HG03442 (cell line): ENCODE measurements around the gene KRT81.

ENCODE experiments used
- ATAC-seq: cut with Tn5 transposase; IDR thresholded peaks from one replicate; pipeline ENCODE4 v1.9.1; 2021; ENCODE audit warnings: mild to moderate bottlenecking, moderate library complexity; ENCODE audit not compliant: unreplicated experiment

Gene KRT81

DNA sequence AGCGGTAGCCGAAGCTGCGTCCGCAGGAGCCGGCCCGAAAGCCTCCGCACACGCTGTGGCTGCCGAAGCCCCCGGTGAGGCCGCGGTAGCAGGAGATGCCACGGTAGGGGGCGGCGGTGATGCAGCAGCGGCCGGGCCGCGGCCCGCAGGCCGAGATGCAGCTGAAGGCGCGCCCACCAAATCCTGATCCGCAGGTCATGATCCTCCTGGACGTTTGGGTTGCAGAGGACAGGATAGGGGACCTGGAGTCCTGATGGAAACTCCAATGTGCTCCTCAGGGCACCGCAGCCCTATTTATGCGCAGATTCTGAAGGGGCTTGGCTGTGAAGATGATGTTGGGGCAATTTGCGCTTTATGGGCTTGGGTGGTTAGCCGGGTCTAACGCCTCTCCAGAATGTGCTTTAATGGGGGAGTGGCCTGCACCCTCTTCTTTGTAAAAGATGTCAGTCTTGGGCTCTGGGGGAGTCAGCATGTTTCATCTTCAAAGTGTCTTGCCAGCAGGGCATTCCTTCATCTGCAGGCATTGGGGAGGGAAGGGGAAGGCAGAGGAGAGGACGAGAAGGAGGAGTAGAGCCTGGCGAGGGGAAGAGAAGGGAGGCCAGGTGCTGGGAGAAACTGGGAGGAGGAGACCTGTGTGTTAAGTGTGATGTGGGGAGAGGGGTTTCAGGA is at the start of gene KRT81:
Gene KRT81, minus strand, starts transcription at position 268 of the 669 bp plus-strand sequence. Its CDS starts 69 bp downstream, at position 199.
- ATAC-seq: no peak

DNA sequence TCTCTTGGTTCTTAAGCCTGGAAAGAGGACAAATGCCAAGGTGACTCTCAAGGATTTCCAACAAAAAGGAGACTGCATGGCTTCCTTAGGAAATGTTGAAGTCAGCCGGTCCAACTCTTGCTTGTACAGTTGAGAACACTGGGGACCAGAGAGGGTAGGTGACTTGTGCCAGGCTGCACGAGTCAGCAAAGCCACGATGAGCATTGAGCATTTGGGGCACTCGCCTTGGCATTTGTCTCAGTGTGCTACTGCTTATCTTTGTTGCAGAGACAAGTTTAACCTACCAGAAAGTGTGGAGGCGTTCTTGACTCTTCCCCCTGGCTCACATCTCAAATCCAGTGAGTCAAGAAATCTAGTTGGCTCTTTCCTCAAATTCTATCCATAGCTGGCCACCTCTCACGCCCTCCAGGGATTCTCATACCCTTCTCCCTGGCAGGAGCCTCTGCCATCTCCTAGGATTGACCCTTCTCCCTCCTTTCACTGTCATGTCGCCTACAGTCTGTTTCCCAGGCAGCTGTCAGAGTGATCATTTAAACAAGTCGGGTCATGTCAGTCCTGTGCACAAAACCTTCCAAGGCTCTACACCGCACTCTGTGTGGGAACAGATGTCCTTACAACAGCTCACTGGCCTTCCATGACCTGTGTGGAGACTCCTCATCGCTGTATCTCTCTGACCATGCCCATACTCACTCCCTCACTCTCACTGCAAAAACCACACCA is 47.1 kb upstream of the KRT81 start:
- ATAC-seq: no peak

DNA sequence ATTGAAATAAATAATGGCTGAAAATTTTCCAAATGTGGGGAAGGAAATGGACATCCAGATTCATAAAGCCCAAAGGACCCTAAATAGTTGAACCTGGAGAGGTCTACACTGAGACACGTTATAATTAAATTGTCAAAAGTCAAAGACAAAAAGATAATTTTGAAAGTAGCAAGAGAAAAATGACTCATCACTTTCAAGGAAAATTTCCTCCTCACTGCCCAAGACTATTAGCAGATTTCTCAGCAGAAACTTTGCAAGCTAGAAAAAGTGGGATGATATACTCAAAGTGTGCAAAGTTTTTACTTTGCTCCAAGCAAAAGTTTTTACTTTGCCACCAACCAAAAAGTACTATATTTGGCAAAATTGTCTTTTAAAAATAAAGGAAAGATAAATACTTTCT is 45.7 kb upstream of the KRT81 start:
- no peak for ATAC-seq

DNA sequence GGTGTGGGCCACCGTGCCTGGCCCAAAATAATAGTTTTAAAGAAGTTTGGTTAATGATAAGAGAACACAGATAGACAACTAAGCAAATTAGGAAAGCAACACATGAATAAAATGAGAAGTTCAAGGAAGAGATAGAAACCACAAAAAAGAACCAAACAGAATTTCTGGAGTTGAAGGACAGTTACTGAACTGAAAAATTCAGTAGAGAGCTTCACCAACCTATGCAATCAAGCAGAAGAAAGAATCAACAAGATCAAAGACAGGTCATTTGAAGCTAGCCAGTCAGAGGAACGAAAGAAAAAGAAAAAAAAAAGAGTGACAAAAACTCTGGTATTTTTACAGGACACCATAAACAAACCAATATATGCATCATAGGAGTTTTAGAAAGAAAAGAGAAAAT is 45.3 kb upstream of the KRT81 start:
- no peak for ATAC-seq

DNA sequence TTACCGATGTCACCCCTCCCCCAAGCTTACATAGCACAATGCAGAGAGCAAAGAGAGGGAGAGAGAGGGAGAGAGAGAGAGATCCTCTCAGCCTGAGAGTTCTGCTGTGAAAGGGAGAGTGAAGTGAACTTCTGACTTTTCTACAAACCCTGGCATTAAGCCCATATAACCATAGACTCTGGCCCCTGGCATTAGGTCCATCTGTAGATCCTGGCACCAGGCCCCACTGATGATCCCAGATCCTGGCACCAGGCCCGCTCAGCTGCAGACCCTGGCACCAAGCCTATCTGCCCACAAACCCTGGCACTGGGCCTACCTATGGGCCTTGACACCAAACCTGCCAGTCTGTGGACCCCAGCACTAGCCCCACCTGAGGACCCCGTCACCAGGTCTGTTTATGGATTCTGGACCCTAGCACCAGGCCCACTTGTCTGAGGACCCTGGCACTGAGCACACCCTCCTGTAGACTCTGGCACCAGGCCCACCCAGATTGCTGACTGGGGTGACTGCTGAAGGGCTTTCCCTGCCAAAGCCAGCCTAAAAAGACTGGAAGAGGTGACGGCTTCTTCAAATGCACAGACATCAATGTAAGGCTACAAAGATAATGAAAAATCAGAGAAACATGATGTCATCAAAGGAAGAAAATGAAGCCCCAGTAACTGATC is 44.4 kb upstream of the KRT81 start:
- ATAC-seq: no peak

DNA sequence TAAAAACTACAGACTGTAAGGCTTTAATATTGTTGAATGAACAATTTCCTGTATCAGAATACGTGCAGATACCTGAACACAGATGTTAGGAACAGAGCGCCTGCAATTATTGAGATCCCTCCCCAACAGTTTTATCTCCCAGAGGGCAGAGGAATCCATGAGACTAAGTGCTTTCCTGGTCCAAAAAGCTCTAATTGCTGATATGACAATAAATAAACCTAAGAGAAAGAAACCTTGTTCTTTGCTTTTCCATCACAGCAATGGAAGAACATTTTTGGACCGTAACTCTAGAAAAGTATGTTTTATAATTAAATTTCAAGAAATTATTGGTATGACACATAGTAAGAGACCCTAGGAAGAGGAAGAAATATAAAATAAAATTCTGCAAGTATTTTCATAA is 42.9 kb upstream of the KRT81 start:
- ATAC-seq: no peak

DNA sequence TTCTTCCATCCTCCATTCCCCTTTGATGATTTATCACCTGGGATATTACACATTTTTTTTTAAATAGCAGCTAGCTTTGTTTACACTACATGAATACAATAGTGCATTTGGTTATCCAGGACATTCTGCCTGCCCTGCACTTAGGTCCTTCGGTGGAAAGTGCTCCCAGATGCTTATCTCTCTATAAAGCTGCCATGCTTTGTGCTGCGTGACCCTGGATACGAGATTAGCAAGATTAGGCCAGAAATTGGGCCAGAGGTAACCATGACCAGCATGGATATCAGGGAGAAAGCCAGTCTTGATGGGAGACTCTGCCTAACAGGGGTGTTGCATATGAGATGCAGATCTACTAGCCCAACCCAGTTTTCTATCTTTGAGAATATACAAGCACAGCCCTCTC is 42.0 kb upstream of the KRT81 start:
- no peak for ATAC-seq

DNA sequence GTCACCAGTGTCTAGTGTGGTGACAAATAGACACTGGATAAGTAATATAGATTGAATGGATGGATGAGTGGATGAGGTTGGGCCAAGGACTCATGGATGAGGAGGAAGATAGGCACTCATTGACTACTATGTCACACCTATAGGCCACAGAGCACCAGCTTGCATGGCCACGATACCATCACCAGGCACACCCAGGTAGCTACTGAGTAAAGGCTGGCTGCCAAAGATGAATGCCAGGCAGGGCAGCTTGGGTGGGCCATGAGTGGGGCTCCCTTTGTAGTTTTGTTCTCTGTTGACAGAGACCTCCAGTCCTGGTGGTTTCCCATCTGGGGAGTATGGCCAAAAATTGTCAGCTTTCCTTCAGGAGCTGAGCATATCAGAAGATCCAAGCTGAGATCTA is 41.0 kb upstream of the KRT81 start:
- ATAC-seq: no peak

DNA sequence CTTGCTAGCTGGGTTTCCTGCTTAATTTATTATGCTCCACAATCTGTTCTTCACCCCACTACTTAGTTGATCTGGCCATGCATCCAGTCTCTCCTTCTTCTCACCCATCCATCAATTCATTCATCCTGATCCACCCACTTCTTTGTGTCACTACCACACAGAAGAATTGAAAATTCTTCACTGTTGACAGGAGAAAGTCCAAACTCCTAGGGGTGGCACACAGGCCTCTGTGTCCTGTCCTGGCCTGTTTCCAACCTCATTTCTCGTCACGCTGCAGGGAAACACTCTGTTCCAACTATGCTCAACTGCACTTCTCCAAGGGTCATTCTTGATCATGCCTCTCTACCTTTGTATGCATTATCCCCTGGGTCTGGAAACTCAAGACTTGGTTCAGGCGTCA is 40.5 kb upstream of the KRT81 start:
- ATAC-seq: no peak

DNA sequence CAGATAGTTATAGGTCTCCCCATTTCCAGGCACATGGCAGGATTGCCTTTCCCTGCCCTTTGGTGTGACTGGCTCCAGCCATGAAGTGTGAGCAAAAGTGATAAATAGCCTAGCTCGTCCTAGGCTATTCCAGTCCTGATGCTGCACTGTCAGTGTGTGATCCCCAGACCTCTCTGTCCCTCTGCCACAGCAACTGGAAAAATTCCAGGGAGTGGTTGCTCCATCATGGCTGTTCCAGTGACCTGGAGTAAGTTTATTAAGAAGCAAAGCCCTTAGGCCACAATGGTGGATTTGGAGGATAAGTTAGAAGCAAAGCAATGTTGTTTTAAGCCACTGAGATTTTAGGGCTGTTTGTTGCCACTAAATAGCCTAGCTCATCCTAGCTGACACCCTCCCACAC is 39.7 kb upstream of the KRT81 start:
- ATAC-seq: no peak

DNA sequence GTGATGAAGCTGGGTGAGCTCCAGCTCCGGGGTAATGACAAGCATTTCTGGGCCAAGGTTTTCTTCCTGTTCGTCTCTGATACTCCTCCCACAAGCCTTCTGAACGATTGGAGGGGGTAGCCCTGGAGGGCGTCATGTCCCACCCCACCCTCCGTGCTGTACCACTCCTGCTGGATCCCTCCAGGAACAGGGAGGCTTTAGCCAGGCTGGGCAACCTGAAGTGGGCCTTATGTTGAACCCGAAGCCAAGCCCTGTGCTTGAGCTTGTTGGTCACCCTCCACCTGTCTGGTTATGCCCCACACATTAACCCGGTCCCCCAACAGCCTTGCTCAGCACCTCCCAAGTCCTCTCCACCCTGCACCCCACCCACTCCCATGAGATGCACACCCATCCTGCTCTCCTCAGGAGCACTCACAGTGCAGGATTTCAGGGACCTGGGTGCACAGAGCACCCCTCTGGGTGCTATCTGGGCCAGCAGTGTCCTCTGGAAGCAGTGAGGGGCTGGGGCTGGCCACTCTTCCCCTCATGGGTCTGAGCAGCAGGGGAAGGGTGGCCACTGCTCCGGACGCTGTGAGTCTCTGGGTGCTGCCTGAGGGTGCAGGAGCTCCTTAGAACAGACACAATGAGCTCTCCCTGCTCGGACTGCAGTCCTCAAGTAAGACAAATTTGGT is 36.6 kb upstream of the KRT81 start:
- no peak for ATAC-seq

DNA sequence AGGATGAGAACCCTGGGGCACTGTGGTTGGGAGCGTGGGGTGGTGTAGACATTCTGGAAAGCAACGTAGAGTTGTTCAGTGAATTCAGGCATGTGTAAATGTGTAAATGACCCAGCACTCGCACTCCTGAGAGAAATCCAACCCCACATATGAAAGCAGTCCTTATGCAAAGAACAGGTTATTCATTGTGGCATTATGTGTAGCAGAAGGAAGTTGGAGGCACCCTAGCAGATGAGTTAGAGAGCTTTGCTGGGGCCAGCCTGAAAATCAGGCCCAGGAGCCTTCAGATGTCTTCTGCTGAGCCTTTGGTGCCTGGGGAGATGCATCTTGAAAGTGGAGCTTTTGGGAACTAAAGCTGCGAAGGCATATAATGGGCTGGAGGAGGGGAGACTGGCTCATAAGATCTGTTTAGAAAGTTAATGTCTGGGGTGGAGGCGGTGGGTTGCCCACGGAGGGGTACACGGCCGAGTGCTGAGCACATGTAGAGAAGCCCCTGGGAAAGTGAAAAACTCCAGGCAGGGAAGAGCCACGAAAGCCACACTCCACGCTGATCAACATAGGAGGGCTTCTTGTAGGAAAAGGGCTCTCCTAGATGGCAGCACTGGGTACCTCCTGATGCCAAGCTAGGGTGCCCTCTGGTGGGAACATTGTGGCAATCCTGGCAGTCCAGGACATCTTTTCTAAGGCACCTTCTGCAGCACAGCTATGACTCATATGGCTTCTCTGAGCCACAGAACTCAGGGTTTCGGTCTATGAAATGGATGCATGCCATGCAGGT is 35.9 kb upstream of the KRT81 start:
- ATAC-seq: peak; percentile 81

DNA sequence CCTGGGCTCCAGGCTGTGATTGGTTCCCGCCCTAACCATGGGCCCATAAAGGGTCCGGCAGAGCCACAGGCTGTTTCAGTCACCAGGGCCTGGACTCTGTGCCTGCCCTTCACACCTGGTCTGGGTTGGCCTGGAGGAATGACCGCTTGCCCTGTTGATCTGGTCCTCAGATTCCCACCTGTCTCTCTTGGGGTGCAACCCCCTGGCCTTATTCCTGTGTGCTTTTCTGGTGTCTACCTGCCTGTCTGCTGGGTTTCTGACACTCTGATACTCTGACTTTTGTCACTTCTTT is 32.8 kb upstream of the KRT81 start:
- ATAC-seq: no peak

DNA sequence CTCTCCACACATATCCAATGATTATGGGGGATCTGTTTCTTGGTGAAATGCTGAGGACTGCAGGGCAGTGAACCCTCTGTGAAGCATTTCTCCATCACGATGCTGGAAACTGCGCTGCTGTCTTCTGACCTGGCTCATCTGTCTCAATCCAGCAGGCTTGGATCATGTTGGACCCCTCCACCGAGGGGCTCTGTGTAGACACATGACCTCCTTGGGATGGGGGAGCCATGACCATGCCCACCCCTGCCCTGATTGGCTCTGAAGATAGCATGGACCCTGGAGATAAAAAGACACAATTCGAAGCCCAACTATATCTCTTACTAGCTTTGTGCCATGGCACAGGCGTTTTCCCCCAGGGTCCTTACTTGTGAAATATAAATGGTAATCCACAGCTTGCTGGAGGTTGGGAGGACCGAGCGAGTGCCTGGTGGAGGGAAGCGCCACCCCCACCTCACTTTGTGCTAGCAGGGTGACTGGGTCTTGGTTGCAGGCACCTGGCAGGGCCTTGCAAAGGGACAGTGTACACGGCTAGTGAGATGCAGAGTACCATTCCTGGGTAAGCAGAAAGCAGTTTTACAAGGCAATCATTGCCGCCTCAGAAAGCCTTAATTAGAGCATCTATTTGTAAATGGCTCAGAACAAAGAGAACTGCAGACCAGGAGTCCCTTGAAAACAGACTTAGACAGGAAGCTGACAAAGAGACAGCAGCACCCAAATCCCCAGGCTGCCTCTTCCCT is 32.2 kb upstream of the KRT81 start:
- ATAC-seq: no peak

DNA sequence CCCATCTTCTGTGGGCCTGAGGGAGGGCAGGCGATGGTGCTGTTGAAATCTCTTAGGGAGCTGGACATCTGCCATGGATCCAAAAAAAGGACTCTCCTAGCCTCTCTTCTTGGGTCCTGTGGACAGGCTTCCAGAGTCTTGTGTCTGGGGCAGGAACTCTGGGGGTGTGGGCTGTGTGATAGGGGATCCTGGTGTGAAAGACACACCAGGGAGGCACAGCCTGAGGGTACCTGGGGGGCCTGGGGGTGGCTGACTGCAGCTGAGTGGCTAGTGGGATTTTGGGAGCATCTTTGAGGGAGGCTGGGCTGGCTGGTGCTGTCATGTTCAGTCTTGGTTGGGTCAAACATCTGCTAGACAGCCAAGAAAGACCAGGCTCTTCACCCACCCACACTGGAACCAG is 31.7 kb upstream of the KRT81 start:
- ATAC-seq: no peak

DNA sequence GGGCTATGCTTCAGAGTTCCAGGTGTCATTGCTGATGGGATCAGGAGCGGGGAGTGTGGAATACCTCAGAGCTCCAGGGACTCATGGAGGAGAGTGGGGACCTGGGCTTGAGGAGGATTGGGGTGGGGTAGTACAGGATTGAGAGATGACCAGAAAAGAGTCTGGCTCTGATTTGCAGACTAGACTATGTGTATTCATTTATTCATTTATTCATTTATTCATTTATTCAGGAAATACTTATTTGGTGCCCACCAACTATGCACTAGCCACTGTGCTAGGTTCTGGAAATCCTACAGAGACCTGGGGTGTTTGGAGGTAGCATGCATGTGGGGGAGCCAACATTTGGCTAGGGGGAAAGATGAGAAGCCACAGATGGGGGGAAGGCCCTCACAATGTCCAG is 30.7 kb upstream of the KRT81 start:
- ATAC-seq: no peak

DNA sequence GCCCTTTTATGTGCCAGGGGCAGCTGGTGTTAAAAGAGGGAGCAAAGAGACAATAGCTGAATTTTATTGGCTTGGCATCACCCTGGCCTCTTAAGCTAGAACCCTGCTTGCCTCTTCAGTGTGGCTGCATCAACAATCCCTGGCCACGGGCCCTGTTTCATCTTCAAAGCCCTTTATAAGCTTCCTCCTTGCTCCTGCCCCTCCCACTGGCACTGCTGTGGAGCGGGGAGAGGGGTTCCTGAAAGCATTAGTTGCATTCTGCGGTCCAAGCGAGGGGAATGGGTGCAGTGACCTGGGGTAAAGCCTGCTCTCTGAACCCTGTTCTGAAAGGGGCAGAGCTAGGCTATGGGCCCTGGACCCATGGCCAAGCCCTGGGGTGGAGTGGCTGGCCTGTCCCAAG is 30.1 kb upstream of the KRT81 start:
- no peak for ATAC-seq

DNA sequence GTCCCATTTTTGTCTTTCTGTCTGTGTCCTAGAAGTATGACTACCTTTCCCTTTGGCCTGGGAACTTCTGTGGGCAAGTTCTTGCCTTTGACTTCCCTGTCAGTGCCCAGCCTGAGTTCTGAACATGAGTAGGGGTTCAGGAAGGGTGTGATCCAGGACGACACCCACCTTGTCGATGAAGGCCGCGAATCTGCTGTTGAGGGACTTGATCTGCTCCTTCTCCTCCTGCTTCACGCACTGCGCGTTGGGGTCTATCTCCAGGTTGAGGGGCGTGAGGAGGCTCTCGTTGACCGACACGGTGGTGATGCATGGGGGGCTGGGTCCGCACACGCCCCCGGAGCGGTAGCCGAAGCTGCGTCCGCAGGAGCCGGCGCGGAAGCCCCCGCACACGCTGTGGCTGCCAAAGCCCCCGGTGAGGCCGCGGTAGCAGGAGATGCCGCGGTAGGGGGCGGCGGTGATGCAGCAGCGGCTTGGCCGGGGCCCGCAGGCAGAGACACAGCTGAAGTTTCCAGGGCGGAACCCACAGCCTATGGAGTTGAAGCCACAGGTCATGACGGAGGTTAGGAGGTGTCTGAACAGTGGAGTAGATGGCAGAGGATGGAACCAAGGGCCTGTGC is 29.6 kb upstream of the KRT81 start, which contains the start of gene KRT83:
Gene KRT83, minus strand, starts transcription at position 615 of the 617 bp plus-strand sequence. Its CDS starts 63 bp downstream, at position 552.
- ATAC-seq: no peak

DNA sequence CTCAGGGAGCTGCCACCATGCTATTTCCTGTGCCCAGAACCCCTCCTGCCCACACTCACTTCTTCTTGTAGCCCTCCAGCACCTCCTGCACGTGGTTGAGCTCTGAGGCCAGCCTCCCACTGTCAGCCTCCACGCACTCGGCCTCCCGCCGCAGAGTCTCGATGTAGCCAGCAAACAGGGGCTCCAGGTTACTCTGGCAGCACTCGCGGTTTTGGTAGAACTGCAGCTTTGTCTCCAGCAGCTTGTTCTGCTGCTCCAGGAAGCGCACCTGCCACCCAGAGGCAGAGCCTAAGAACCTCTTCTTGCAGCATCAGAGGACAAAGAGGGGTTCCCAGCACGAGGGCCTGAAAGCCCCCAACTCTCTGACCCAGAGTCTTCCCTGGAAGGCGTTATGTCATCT is 27.8 kb upstream of the KRT81 start:
- no peak for ATAC-seq
